Measurements from ENCODE around the gene MUSTN1.
A peak's percentile ranks its signal among the peaks of the same experiment; 100 is the strongest.

Gene MUSTN1

DNA sequence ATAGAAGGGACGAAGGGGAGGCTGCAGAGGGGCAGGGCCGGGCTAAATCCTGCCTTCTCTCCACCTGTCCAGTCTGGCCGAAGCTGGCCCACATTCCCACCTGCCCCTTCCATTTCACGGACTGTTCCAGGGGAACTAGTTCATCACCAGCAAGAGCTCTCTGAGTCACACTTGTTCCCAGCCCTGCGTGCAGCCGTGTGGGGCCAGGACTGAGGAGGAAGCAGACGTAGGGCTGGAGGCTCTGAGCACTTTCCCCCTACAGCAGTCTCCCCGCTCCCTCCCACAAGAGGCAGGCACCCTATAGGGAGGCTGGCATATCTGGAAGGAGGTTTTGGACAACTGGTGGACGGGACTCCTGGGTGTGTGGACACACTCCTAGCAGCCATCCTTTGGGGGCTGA is 7.4 kb downstream of the MUSTN1 start:
- ATAC-seq (ENCODE audit: insufficient read depth, low read depth), result no peak
- H2AFZ ChIP-seq (ENCODE audit: low read depth, low read length), result no peak overlapping the region
- no peak overlapping the region for H3K4me2 ChIP-seq (ENCODE audit: insufficient read depth, low read length)
- DNase-seq, result no peak
- H3K27ac ChIP-seq (ENCODE audit: low read length), result no peak overlapping the region
- no peaks in the 10 kb centered on the region for H3K27me3 ChIP-seq (ENCODE audit: insufficient read depth, low read length, poor library complexity)
- no peaks in the 10 kb centered on the region for H4K20me1 ChIP-seq (ENCODE audit: insufficient read depth, low read length)
- H3K36me3 ChIP-seq (ENCODE audit: insufficient read depth, low read length), result no peaks in the 10 kb centered on the region
- TF ChIP-seq, protein P1, sequence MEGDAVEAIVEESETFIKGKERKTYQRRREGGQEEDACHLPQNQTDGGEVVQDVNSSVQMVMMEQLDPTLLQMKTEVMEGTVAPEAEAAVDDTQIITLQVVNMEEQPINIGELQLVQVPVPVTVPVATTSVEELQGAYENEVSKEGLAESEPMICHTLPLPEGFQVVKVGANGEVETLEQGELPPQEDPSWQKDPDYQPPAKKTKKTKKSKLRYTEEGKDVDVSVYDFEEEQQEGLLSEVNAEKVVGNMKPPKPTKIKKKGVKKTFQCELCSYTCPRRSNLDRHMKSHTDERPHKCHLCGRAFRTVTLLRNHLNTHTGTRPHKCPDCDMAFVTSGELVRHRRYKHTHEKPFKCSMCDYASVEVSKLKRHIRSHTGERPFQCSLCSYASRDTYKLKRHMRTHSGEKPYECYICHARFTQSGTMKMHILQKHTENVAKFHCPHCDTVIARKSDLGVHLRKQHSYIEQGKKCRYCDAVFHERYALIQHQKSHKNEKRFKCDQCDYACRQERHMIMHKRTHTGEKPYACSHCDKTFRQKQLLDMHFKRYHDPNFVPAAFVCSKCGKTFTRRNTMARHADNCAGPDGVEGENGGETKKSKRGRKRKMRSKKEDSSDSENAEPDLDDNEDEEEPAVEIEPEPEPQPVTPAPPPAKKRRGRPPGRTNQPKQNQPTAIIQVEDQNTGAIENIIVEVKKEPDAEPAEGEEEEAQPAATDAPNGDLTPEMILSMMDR (IDR thresholded peaks at IDR 0.05; ENCODE audit: borderline replicate concordance, extremely low read depth, low read length, poor library complexity, severe bottlenecking), result no peak
- no peak for TF ChIP-seq EZH2 (IDR thresholded peaks at IDR 0.05; ENCODE audit: borderline replicate concordance, low read depth, low read length, severe bottlenecking)
- no peak overlapping the region for H3K4me3 ChIP-seq (ENCODE audit: low read depth in 1 of 2, low read length in 2 of 2)
- no peak overlapping the region for H3K9ac ChIP-seq (ENCODE audit: low read depth, low read length)
- no peaks in the 10 kb centered on the region for H3K4me1 ChIP-seq (ENCODE audit: insufficient read depth, low read length)
- H3K79me2 ChIP-seq (ENCODE audit: insufficient read depth, low read length), result no peaks in the 10 kb centered on the region
- no peaks in the 10 kb centered on the region for H3K9me3 ChIP-seq (ENCODE audit: insufficient read depth, low read length, severe bottlenecking)

DNA sequence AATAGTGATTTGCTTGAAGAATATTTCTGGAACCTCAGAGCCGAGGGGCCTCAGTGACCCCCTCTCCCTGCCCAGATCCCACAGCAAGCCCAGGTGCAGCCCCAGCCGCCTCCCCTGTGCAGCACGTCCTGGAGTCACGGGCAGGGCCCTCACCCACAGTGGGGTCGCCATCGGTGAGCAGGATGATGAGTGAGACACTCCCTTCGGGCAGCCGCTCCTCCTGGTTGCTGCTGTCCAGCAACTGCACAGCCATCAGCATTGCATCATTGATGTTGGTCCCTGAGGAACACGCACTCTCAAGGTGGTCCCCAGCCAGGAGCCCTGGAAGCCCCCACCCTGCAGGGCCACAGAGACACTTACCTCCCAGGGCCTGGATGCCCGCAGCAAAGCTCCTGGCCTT is 10.8 kb downstream of the MUSTN1 start:
- H3K79me2 ChIP-seq (ENCODE audit: insufficient read depth, low read length), result no peaks in the 10 kb centered on the region
- no peaks in the 10 kb centered on the region for H3K36me3 ChIP-seq (ENCODE audit: insufficient read depth, low read length)
- H3K4me1 ChIP-seq (ENCODE audit: insufficient read depth, low read length), result no peaks in the 10 kb centered on the region
- no peaks in the 10 kb centered on the region for H3K9me3 ChIP-seq (ENCODE audit: insufficient read depth, low read length, severe bottlenecking)
- no peaks in the 10 kb centered on the region for H3K27me3 ChIP-seq (ENCODE audit: insufficient read depth, low read length, poor library complexity)
- H3K9ac ChIP-seq (ENCODE audit: low read depth, low read length), result no peak overlapping the region
- TF ChIP-seq, protein P1 (IDR thresholded peaks at IDR 0.05; ENCODE audit: borderline replicate concordance, extremely low read depth, low read length, poor library complexity, severe bottlenecking), result no peak
- TF ChIP-seq EZH2 (IDR thresholded peaks at IDR 0.05; ENCODE audit: borderline replicate concordance, low read depth, low read length, severe bottlenecking), result no peak
- H3K4me2 ChIP-seq (ENCODE audit: insufficient read depth, low read length), result no peak overlapping the region
- no peak overlapping the region for H2AFZ ChIP-seq (ENCODE audit: low read depth, low read length)
- no peak overlapping the region for H3K4me3 ChIP-seq (ENCODE audit: low read depth in 1 of 2, low read length in 2 of 2)
- no peak for ATAC-seq (ENCODE audit: insufficient read depth, low read depth)
- no peak for DNase-seq
- no peak overlapping the region for H3K27ac ChIP-seq (ENCODE audit: low read length)
- H4K20me1 ChIP-seq (ENCODE audit: insufficient read depth, low read length), result no peaks in the 10 kb centered on the region

DNA sequence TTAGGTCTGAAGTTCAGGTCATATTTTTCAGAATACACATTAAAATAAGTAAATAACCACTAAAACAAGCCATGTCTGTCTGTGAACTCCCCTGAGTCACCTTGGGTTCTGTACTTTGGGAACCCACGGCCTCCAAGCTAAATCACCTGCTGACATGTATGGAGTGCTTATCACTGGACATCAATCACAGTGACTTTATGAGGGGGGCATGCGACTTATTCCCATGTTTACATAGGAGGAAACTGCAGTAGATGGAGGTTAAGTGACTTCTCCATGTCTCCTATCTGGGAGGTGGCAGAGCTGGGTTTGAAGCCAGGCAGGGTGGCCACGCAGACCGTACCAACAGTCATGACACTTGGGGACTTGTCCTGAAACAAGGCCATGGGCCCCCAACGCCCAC is 12.5 kb downstream of the MUSTN1 start:
- no peak overlapping the region for H3K9ac ChIP-seq (ENCODE audit: low read depth, low read length)
- DNase-seq, result no peak
- no peak for ATAC-seq (ENCODE audit: insufficient read depth, low read depth)
- H2AFZ ChIP-seq (ENCODE audit: low read depth, low read length), result no peak overlapping the region
- H3K36me3 ChIP-seq (ENCODE audit: insufficient read depth, low read length), result no peaks in the 10 kb centered on the region
- TF ChIP-seq, protein P1 (IDR thresholded peaks at IDR 0.05; ENCODE audit: borderline replicate concordance, extremely low read depth, low read length, poor library complexity, severe bottlenecking), result no peak
- no peak for TF ChIP-seq EZH2 (IDR thresholded peaks at IDR 0.05; ENCODE audit: borderline replicate concordance, low read depth, low read length, severe bottlenecking)
- H3K4me1 ChIP-seq (ENCODE audit: insufficient read depth, low read length), result no peaks in the 10 kb centered on the region
- H3K9me3 ChIP-seq (ENCODE audit: insufficient read depth, low read length, severe bottlenecking), result no peaks in the 10 kb centered on the region
- H3K79me2 ChIP-seq (ENCODE audit: insufficient read depth, low read length), result no peaks in the 10 kb centered on the region
- no peak overlapping the region for H3K27ac ChIP-seq (ENCODE audit: low read length)
- H3K4me2 ChIP-seq (ENCODE audit: insufficient read depth, low read length), result no peak overlapping the region
- H3K4me3 ChIP-seq (ENCODE audit: low read depth in 1 of 2, low read length in 2 of 2), result no peak overlapping the region
- no peaks in the 10 kb centered on the region for H3K27me3 ChIP-seq (ENCODE audit: insufficient read depth, low read length, poor library complexity)
- H4K20me1 ChIP-seq (ENCODE audit: insufficient read depth, low read length), result no peaks in the 10 kb centered on the region

DNA sequence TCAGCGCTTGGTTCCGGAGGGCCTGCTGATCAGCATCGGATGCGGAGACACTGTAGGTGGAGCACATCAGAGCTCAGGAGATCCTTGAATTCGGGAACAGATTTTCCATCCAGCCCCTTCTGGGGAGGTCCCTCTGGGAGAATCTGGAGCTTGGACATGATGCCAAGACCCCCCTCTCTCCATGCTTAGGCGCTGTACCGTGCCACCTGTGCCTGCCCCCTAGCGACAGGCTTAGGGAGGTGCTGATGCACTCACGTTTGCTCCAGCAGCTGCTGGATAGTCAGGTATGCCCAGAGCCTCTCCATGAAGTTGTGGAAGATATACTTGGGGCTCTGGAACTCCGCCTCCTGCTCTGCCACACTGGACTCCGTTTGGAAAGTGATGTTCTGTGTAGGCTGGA is 14.1 kb downstream of the MUSTN1 start:
- Histone ChIP-seq H3K4me3 (ENCODE audit: low read depth in 1 of 2, low read length in 2 of 2) (no peak overlapping the region), H3K9me3 (ENCODE audit: insufficient read depth, low read length, severe bottlenecking) (no peaks in the 10 kb centered on the region), H3K9ac (ENCODE audit: low read depth, low read length) (no peak overlapping the region), H3K27ac (ENCODE audit: low read length) (no peak overlapping the region), H3K4me1 (ENCODE audit: insufficient read depth, low read length) (no peaks in the 10 kb centered on the region), H2AFZ (ENCODE audit: low read depth, low read length) (no peak overlapping the region), H3K4me2 (ENCODE audit: insufficient read depth, low read length) (no peak overlapping the region), H3K27me3 (ENCODE audit: insufficient read depth, low read length, poor library complexity) (no peaks in the 10 kb centered on the region), H3K79me2 (ENCODE audit: insufficient read depth, low read length) (no peaks in the 10 kb centered on the region), H4K20me1 (ENCODE audit: insufficient read depth, low read length) (no peaks in the 10 kb centered on the region), H3K36me3 (ENCODE audit: insufficient read depth, low read length) (no peaks in the 10 kb centered on the region)
- ATAC-seq (ENCODE audit: insufficient read depth, low read depth) (peak; percentile 65), DNase-seq (peak; percentile 20)
- TF ChIP-seq EZH2 (IDR thresholded peaks at IDR 0.05; ENCODE audit: borderline replicate concordance, low read depth, low read length, severe bottlenecking), result no peak
- TF ChIP-seq, protein P1 (IDR thresholded peaks at IDR 0.05; ENCODE audit: borderline replicate concordance, extremely low read depth, low read length, poor library complexity, severe bottlenecking), result peak; percentile 61

Measured in DND-41 (cell line).